ENCODE measurements around the gene BHLHE23.
A peak's percentile ranks its signal among the peaks of the same experiment; 100 is the strongest.

Gene BHLHE23

GRCh38 chr20:63017076-63017825 lies 10.5 kb upstream of the BHLHE23 start:
- H3K9me3 Mint-ChIP-seq, result peaks cover 7% of the 10 kb centered on the region
- no peak for ATAC-seq (replicated peaks; ENCODE audit: extremely low read depth, poor library complexity, severe bottlenecking)
- H3K4me1 Mint-ChIP-seq, result no peaks in the 10 kb centered on the region
- peaks cover 86% of the 10 kb centered on the region for H3K27me3 Mint-ChIP-seq
- H3K36me3 Mint-ChIP-seq (ENCODE audit: insufficient read depth), result no peaks in the 10 kb centered on the region
- no peak overlapping the region for H3K4me3 Mint-ChIP-seq
- H3K27ac Mint-ChIP-seq (ENCODE audit: low read depth), result no peak overlapping the region
- no peak for DNase-seq (ENCODE audit: low spot score in 2 of 2)

GRCh38 chr20:63016514-63017075 lies 9.8 kb upstream of the BHLHE23 start:
- no peak overlapping the region for H3K27ac Mint-ChIP-seq (ENCODE audit: low read depth)
- no peaks in the 10 kb centered on the region for H3K4me1 Mint-ChIP-seq
- no peak overlapping the region for H3K4me3 Mint-ChIP-seq
- H3K27me3 Mint-ChIP-seq, result peaks cover 79% of the 10 kb centered on the region
- DNase-seq (ENCODE audit: low spot score in 2 of 2), result no peak
- H3K36me3 Mint-ChIP-seq (ENCODE audit: insufficient read depth), result no peaks in the 10 kb centered on the region
- ATAC-seq (replicated peaks; ENCODE audit: extremely low read depth, poor library complexity, severe bottlenecking), result no peak
- peaks cover 7% of the 10 kb centered on the region for H3K9me3 Mint-ChIP-seq

- Mint-ChIP-seq H3K27ac (ENCODE audit: low read depth) (no peak overlapping the region), H3K27me3 (peaks cover 72% of the 10 kb centered on the region), H3K4me3 (no peak overlapping the region), H3K9me3 (peaks cover 7% of the 10 kb centered on the region), H3K4me1 (no peaks in the 10 kb centered on the region), H3K36me3 (ENCODE audit: insufficient read depth) (peaks cover 1% of the 10 kb centered on the region)
- DNase-seq (ENCODE audit: low spot score in 2 of 2) (no peak), ATAC-seq (replicated peaks; ENCODE audit: extremely low read depth, poor library complexity, severe bottlenecking) (no peak)
Measured at GRCh38 chr20:63015662-63016361, 9.0 kb upstream of the BHLHE23 start.

- Mint-ChIP-seq H3K4me3 (no peak overlapping the region), H3K27ac (ENCODE audit: low read depth) (no peak overlapping the region), H3K9me3 (peaks cover 7% of the 10 kb centered on the region), H3K36me3 (ENCODE audit: insufficient read depth) (peaks cover 5% of the 10 kb centered on the region), H3K4me1 (peaks cover 5% of the 10 kb centered on the region), H3K27me3 (peaks cover 66% of the 10 kb centered on the region)
- ATAC-seq (replicated peaks; ENCODE audit: extremely low read depth, poor library complexity, severe bottlenecking) (no peak), DNase-seq (ENCODE audit: low spot score in 2 of 2) (no peak)
Measured at GRCh38 chr20:63015147-63015661, 8.4 kb upstream of the BHLHE23 start.

GRCh38 chr20:63014710-63015109 lies 7.9 kb upstream of the BHLHE23 start:
- H3K4me1 Mint-ChIP-seq, result peaks cover 10% of the 10 kb centered on the region
- H3K4me3 Mint-ChIP-seq, result no peak overlapping the region
- no peak overlapping the region for H3K27ac Mint-ChIP-seq (ENCODE audit: low read depth)

GRCh38 chr20:63014287-63014686 lies 7.5 kb upstream of the BHLHE23 start:
- Mint-ChIP-seq H3K27ac (ENCODE audit: low read depth) (no peak overlapping the region), H3K4me1 (peaks cover 10% of the 10 kb centered on the region), H3K9me3 (peaks cover 7% of the 10 kb centered on the region), H3K36me3 (ENCODE audit: insufficient read depth) (peaks cover 6% of the 10 kb centered on the region), H3K27me3 (peaks cover 56% of the 10 kb centered on the region), H3K4me3 (no peak overlapping the region)
- DNase-seq (ENCODE audit: low spot score in 2 of 2) (no peak), ATAC-seq (replicated peaks; ENCODE audit: extremely low read depth, poor library complexity, severe bottlenecking) (no peak)

More at GRCh38 chr20:63014710-63015109, 7.9 kb upstream of the BHLHE23 start:
- peaks cover 7% of the 10 kb centered on the region for H3K9me3 Mint-ChIP-seq
- peaks cover 6% of the 10 kb centered on the region for H3K36me3 Mint-ChIP-seq (ENCODE audit: insufficient read depth)
- ATAC-seq (replicated peaks; ENCODE audit: extremely low read depth, poor library complexity, severe bottlenecking) (no peak), DNase-seq (ENCODE audit: low spot score in 2 of 2) (no peak)
- peaks cover 61% of the 10 kb centered on the region for H3K27me3 Mint-ChIP-seq

- Mint-ChIP-seq H3K27me3 (peaks cover 56% of the 10 kb centered on the region), H3K4me1 (peaks cover 20% of the 10 kb centered on the region), H3K36me3 (ENCODE audit: insufficient read depth) (peaks cover 6% of the 10 kb centered on the region), H3K27ac (ENCODE audit: low read depth) (peak overlapping the region; percentile 36), H3K9me3 (peaks cover 7% of the 10 kb centered on the region), H3K4me3 (no peak overlapping the region)
- no peak for DNase-seq (ENCODE audit: low spot score in 2 of 2)
- no peak for ATAC-seq (replicated peaks; ENCODE audit: extremely low read depth, poor library complexity, severe bottlenecking)
Measured at GRCh38 chr20:63013207-63013606, 6.4 kb upstream of the BHLHE23 start.

- no peak overlapping the region for H3K4me3 Mint-ChIP-seq
- no peak for ATAC-seq (replicated peaks; ENCODE audit: extremely low read depth, poor library complexity, severe bottlenecking)
- H3K27ac Mint-ChIP-seq (ENCODE audit: low read depth), result no peak overlapping the region
- peaks cover 25% of the 10 kb centered on the region for H3K4me1 Mint-ChIP-seq
- peaks cover 7% of the 10 kb centered on the region for H3K9me3 Mint-ChIP-seq
- DNase-seq (ENCODE audit: low spot score in 2 of 2), result no peak
- H3K27me3 Mint-ChIP-seq, result peaks cover 60% of the 10 kb centered on the region
- peaks cover 15% of the 10 kb centered on the region for H3K36me3 Mint-ChIP-seq (ENCODE audit: insufficient read depth)
Measured at GRCh38 chr20:63011798-63012197, 5.0 kb upstream of the BHLHE23 start.

- Mint-ChIP-seq H3K36me3 (ENCODE audit: insufficient read depth) (peaks cover 22% of the 10 kb centered on the region), H3K9me3 (peaks cover 7% of the 10 kb centered on the region), H3K4me1 (peaks cover 25% of the 10 kb centered on the region), H3K27me3 (peaks cover 44% of the 10 kb centered on the region), H3K27ac (ENCODE audit: low read depth) (peak overlapping the region; percentile 45), H3K4me3 (peak overlapping the region; percentile 81)
- peak; percentile 45 to 56 for DNase-seq (ENCODE audit: low spot score in 2 of 2)
- peak; percentile 76 for ATAC-seq (replicated peaks; ENCODE audit: extremely low read depth, poor library complexity, severe bottlenecking)
Measured at GRCh38 chr20:63009988-63010769, 3.4 kb upstream of the BHLHE23 start.

GRCh38 chr20:63009045-63009961 lies 2.5 kb upstream of the BHLHE23 start:
- peaks cover 40% of the 10 kb centered on the region for H3K27me3 Mint-ChIP-seq
- peaks cover 25% of the 10 kb centered on the region for H3K4me1 Mint-ChIP-seq
- H3K36me3 Mint-ChIP-seq (ENCODE audit: insufficient read depth), result peaks cover 22% of the 10 kb centered on the region
- no peak overlapping the region for H3K27ac Mint-ChIP-seq (ENCODE audit: low read depth)
- ATAC-seq (replicated peaks; ENCODE audit: extremely low read depth, poor library complexity, severe bottlenecking), result peak; percentile 46
- H3K9me3 Mint-ChIP-seq, result peaks cover 7% of the 10 kb centered on the region
- peak overlapping the region; percentile 81 for H3K4me3 Mint-ChIP-seq
- peak; percentile 74 to 82 for DNase-seq (ENCODE audit: low spot score in 2 of 2)

GRCh38 chr20:63008541-63009044 lies 1.8 kb upstream of the BHLHE23 start:
- peak overlapping the region; percentile 81 for H3K4me3 Mint-ChIP-seq
- H3K9me3 Mint-ChIP-seq, result peaks cover 7% of the 10 kb centered on the region
- H3K36me3 Mint-ChIP-seq (ENCODE audit: insufficient read depth), result peaks cover 22% of the 10 kb centered on the region
- DNase-seq (ENCODE audit: low spot score in 2 of 2) (no peak), ATAC-seq (replicated peaks; ENCODE audit: extremely low read depth, poor library complexity, severe bottlenecking) (no peak)
- H3K27ac Mint-ChIP-seq (ENCODE audit: low read depth), result no peak overlapping the region
- peaks cover 25% of the 10 kb centered on the region for H3K4me1 Mint-ChIP-seq
- H3K27me3 Mint-ChIP-seq, result peaks cover 40% of the 10 kb centered on the region

Measured in central memory CD8-positive, alpha-beta T cell (primary cell).